NCI-H2029 (cell line): ENCODE results near the gene GAK.

Source experiments
- DNase-seq: peaks from one replicate; lab custom pipeline; 2025; lab: John Stamatoyannopoulos, UW

GAK gene

GRCh38 chr4:888029-888428 is 44.1 kb downstream of the GAK start:
- DNase-seq, result no peak

DNA sequence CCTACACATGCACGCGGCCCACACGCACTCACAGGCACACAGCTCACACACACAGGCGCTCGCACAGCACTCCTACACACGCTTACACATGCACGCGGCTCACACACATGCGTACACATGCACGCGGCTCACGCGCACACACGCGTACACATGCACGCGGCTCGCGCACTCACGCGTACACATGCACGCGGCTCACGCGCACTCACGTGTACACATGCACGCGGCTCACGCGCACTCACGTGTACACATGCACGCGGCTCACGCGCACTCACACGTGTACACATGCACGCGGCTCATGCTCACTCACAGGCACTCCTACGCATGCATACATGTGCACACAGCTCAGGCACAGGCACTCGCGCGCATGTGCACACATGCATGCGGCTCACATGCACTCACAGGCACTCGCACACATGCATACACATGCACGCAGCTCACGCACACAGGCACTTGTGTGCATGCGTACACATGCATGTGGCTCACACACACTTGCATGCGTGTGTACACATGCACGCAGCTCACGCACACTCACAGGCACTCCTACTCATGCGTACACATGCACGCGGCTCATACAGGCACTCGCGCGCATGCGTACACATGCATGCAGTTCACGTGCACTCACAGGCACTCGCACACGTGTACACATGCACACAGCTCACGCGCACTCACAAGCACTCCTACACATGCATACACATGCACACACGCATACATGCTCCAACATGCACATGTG is 44.9 kb downstream of the GAK start:
- DNase-seq, result no peak

GRCh38 chr4:886244-886643 is 45.9 kb downstream of the GAK start:
- no peak for DNase-seq

DNA sequence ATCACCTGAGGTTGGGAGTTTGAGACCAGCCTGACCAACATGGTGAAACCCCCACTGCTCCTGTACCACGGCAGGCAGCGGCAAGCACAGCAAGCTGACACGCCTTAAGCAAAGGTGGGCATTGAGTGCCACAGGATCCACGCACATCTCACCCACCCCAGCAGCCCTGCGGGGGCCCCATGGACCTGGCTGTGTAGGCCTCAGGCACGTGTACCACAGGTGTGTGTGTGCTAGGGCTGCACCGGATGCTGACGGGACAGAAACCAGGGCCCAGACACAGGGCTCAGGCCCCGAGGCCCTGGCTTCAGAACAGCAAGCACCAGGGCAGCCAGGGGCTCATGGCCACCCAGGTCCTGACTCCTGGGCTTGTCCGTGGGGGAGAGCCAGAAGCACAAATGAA is 46.8 kb downstream of the GAK start:
- DNase-seq, result no peak

DNA sequence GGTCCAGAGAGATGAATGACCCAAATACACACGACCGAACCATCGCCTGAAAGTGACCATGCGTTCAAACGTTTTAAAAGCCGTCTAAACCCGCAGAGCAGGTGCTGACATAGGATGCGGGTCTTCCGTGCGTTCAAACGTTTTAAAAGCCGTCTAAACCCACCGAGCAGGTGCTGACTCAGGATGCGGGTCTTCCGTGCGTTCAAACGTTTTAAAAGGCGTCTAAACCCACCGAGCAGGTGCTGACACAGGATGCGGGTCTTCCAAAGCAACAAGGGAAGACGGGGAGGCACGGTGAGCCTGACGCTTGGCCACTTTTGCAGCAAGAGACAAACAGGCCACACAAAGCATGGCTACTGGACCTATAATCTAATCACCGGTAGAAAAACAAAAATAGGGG is 47.2 kb downstream of the GAK start:
- no peak for DNase-seq

GRCh38 chr4:884259-884658 is 47.9 kb downstream of the GAK start:
- DNase-seq, result no peak

DNA sequence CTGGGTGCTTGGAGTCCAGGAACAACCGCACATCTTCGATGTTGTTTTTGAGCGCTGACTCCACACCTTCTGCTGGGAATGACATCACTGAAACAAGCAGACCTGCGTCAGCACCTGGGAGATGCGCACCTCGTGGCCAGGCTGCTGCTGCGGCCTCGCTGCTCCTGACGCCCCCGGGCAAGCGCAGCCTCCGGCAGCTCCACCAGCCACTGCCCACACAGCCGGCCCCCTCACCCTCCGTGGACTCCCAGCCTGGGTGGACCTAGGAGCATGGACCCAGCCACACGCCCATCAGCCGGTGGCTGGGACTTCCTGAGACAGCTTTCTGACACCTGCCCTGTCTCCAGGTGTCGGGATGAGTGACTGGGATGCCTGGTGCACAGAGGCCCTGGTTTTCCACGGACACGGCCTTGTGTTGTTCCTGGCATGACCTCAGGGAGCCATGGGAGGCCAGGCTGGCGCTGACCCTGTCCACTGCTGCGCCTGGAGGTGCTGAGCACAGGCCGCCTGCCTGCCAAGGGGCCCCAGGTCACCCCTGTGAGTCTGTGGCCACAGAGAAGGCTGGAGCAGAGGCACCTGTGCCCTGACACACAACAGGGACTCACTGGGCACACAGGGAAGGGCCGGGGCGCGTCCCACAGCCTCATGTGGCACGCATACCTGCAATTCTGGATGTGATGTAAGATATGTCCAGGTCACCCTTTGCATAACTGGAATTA is 48.6 kb downstream of the GAK start:
- DNase-seq, result no peak

DNA sequence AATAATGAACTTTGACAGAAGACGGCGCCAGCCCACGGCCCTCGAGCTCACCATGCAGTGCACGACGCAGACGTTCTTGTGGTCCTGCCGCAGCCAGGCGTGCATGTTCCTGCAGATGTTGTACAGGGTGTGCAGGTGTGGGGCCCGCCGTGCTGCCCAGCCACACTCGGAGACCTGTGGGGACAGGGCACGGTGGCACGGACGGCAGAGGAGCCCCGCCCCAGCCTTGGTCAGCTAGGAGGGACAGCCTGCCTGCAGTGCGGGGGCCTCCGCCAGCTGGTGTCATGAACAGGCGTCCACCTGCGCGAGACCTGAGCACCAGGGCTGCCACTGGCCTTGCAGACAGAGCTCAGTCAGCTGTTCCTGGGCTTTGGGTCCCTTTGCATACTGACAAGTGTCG is 49.5 kb downstream of the GAK start:
- no peak for DNase-seq

DNA sequence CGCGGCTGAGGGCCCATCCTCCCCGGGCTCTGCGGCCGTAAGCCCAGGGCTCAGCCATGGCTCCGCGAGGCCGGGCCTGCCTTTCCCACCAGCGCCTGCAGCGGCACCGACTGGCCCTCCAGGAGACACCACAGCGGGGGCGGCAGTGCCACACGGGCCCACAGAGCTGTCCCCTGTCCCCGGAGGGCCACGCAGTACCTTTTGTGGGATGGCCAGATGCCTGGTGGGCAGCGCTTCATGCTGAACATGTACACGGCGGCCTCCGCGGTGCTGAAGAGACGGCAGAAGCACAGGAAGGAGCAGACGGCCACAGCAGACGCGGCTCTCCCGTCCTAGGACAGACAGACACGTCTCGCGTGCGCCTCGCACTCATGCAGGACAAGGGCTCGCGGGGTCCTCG is 50.4 kb downstream of the GAK start:
- DNase-seq, result no peak

- no peak for DNase-seq
These were observed 51.3 kb downstream of the GAK start for GRCh38 chr4:880684-881405.

DNA sequence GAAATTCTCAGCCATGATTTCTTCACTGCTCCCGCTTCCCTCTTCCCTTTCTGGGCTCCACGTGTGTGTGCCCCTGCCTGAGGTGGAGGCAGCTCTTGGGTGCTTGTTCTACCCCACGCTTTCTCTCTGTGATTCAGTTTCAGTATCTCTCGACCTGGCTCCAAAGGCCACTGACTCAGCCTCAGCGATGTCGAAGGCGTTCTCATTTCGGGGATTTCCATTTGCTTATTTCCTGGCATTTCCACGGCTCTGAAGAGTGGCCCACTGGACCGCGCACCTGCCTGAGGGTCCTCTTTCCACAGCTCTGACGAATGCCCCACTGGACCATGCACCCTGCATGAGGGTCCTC is 52.4 kb downstream of the GAK start:
- no peak for DNase-seq

DNA sequence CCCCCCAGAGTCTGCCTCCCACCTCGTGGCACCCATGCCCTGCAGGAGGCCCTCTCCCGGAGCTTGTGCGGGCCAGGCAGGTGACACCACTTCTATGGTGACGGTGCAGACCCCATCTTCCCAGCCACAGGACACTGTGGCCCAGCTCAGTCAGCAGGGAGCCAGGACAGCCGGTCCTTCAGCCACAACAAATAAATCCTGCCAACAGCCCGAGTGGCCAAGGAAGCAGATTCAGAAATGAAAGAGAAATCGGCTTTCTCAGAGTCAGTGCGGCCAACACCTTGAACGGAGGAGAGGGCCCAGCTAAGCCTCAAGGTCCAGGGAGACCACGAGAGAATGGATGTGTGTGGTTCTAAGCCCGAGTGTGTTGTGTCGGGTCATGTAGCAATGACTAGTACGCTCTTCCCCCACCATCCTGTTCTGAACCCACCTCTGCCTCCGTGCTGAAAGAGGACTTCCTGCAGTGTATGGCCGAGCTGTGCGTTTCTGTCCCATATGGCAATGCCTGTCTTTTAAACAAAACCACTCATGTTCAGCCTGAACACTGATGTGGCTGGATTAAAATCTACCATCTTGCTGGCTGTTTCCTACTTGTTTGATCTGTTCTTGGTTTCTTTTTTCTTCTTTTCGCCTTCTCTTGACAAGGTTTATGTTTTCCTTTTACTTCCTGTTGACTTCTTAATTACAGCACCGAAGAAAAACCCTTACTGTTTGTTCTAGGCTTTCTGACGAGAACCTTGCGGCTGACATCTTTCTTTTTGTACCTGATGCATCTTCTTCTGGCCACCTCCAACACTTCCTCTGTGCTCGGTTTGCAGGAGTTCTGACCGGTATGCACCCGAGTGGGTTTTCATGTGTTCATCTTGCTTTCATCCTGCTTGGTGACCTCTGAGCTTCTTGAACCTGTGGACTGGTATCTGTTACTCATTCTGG is 53.1 kb downstream of the GAK start:
- DNase-seq, result no peak

- DNase-seq, result no peak
These were observed 54.6 kb downstream of the GAK start for GRCh38 chr4:877502-877901.

- DNase-seq, result no peak
These were observed 55.3 kb downstream of the GAK start for GRCh38 chr4:876780-877179.

DNA sequence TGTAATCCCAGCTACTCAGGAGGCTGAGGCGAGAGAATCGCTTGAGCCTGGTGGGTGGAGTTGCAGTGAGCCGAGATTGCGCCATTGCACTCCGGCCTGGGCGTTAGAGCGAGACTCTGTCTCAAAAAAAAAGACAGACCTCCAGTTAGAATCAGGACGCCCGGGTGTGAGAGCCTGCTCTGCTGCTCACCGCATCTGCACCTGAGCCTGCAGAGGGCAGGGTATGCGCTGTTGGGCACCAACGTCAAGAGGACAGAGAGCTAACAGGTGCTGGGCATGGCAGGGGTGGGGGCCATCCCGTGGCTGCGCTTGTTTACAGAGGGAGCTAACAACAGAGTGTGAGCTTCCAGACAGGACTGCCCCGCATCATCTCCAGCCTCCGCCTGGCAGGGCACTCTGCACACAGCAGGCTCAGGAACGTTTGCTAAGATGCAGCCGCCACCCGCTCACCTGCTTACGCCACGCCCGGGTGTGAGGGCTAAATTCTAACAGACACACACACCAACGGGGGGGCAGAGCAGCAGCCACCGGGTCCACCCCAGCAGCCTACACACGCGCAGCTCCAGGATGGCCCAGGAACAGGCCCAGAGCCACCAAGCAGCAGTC is 56.2 kb downstream of the GAK start:
- DNase-seq, result no peak

DNA sequence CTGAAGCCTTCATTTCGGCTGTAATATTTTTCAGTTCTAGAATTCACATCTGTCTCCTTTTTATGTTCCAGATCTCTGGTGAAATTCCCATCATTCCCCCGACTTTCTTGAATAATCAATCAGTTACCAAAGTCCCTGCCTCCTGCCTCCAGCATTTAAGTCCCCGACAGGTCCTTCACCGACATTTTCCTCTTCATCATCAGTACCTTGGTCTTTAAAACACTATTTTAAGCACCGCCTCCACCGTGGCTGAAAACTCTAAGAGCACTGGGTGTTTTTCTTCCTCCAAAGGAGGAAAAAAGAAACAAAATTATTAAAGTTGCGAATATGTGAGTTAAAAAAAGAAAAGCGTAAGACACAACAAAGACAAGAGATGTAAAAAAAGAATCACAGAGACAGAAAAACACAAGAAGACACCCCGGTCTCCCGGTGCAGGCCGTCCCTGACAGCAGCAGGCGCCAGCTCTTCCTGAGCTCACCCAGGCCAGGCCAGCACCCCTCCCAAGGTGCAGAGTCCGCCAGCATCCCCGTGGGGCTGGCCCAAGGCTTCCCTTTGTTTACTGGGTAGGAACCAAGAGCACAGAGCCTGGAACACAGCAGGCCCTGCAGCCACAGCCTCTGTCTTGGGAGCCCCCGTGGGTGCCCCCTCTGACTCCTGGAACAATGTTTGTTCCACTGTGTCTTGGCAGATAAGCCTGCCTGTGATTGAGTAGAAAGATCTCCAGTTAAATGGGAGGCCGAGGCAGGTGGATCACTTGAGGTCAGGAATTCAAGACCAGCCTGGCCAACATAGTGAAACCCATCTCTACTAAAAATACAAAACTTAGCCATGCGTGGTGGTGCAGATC is 56.9 kb downstream of the GAK start:
- DNase-seq, result no peak

GRCh38 chr4:874056-874455 is 58.1 kb downstream of the GAK start:
- no peak for DNase-seq

GRCh38 chr4:872241-872981 is 59.7 kb downstream of the GAK start:
- no peak for DNase-seq

DNA sequence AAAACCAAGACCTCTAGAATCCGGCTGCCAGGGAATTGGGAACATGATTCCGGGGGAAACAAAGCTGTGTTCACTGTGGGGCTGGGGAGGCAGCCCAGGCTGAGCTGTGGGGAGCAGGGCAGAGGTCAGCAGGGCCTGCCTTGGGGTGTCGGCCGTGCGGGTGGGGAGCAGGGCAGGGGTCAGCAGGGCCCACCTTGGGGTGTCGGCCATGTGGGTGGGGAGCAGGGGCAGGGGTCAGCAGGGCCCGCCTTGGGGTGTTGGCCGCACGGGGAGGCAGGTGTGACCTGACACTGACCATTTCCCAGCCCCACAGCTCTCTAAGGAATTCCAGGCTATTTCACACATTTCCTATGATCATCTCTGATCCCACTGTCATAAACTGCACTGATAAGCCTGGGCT is 60.6 kb downstream of the GAK start:
- no peak for DNase-seq

- DNase-seq, result no peak
These were observed 61.2 kb downstream of the GAK start for GRCh38 chr4:870951-871350.
